Liver (tissue), 9 donors: ENCODE data around the gene SIRT7. TPM values are rescaled to one million over a fixed set of nuclear protein-coding genes. Genes with fewer than 3 reads are reported as not detected.

Source experiments
- DNase-seq: peaks from one replicate; pipeline ENCODE4 v3.0.0-alpha.2; 2017; ENCODE audit warnings: low spot score
- H3K27ac ChIP-seq, 2 donors: one replicate each; pipeline ENCODE4 v1.7.0; 2013; ENCODE audit warnings: inconsistent platforms in 2 of 2, low read length in 2 of 2, control low read depth in 1 of 2, low read depth in 1 of 2, mild to moderate bottlenecking in 1 of 2
- H3K27me3 ChIP-seq, 4 donors: one replicate each; pipeline versions ENCODE4 v1.6.1 to v1.7.0; 2013; ENCODE audit warnings: low read length in 3 of 4, inconsistent platforms in 1 of 4, mild to moderate bottlenecking in 1 of 4, moderate library complexity in 1 of 4; ENCODE audit not compliant: control insufficient read depth in 4 of 4, insufficient read depth in 4 of 4
- H3K36me3 ChIP-seq, 4 donors: one replicate each; pipeline versions ENCODE4 v1.6.1 to v1.7.0; 2013; ENCODE audit warnings: low read length in 3 of 4, mild to moderate bottlenecking in 3 of 4, low read depth in 1 of 4, moderate library complexity in 1 of 4; ENCODE audit not compliant: control insufficient read depth in 4 of 4, insufficient read depth in 3 of 4
- H3K4me1 ChIP-seq, 4 donors: one replicate each; pipeline versions ENCODE4 v1.6.1 to v1.7.0; 2013; ENCODE audit warnings: low read length in 3 of 4, mild to moderate bottlenecking in 3 of 4, moderate library complexity in 1 of 4; ENCODE audit not compliant: control insufficient read depth in 4 of 4, insufficient read depth in 4 of 4
- H3K4me3 ChIP-seq, 3 donors: one replicate each; pipeline versions ENCODE4 v1.6.1 to v1.7.0; 2013; ENCODE audit warnings: low read length in 3 of 3, control low read depth in 1 of 3, low read depth in 1 of 3, mild to moderate bottlenecking in 1 of 3
- H3K9ac ChIP-seq, 2 donors: one replicate each; pipeline ENCODE4 v1.7.0; 2013; ENCODE audit warnings: low read length in 2 of 2, mild to moderate bottlenecking in 2 of 2, moderate library complexity in 2 of 2, control low read depth in 1 of 2, low read depth in 1 of 2
- H3K9me3 ChIP-seq, 4 donors: one replicate each; pipeline versions ENCODE4 v1.6.1 to v1.7.0; 2013; ENCODE audit warnings: low read length in 3 of 4; ENCODE audit not compliant: control insufficient read depth in 4 of 4
- EGR1 ChIP-seq, 2 donors: IDR thresholded peaks; 2 replicates each; pipeline ENCODE4 v1.6.1; 2016 to 2018; ENCODE audit warnings: antibody characterized with exemption in 2 of 2, low read depth in 2 of 2
- FOXA1 ChIP-seq: IDR thresholded peaks from 2 replicates; pipeline ENCODE4 v1.6.1; 2016; ENCODE audit warnings: antibody characterized with exemption
- FOXA2 ChIP-seq: IDR thresholded peaks from 2 replicates; pipeline ENCODE4 v1.6.1; 2016; ENCODE audit warnings: antibody characterized with exemption
- GABPA ChIP-seq, 2 donors: IDR thresholded peaks in 1 of 2; conservative IDR thresholded peaks in 1 of 2; 2 replicates each; pipeline ENCODE4 v1.6.1; 2016; ENCODE audit warnings: antibody characterized with exemption in 2 of 2, mild to moderate bottlenecking in 1 of 2, moderate library complexity in 1 of 2
- HNF4A ChIP-seq, 2 donors: conservative IDR thresholded peaks; 2 replicates each; pipeline ENCODE4 v1.6.1; 2016; ENCODE audit warnings: antibody characterized with exemption in 2 of 2, mild to moderate bottlenecking in 2 of 2
- HNF4G ChIP-seq: IDR thresholded peaks from 2 replicates; pipeline ENCODE4 v1.6.1; 2016; ENCODE audit warnings: antibody characterized with exemption
- JUND ChIP-seq, 2 donors: IDR thresholded peaks; 2 replicates each; pipeline ENCODE4 v1.6.1; 2016; ENCODE audit warnings: antibody characterized with exemption in 2 of 2
- NR2F2 ChIP-seq: IDR thresholded peaks from 2 replicates; pipeline ENCODE4 v1.6.1; 2016; ENCODE audit warnings: antibody characterized with exemption
- RAD21 ChIP-seq, 2 donors: IDR thresholded peaks; 2 replicates each; pipeline ENCODE4 v1.6.1; 2016; ENCODE audit warnings: antibody characterized with exemption in 2 of 2, mild to moderate bottlenecking in 2 of 2
- RXRA ChIP-seq, 2 donors: IDR thresholded peaks; 2 replicates each; pipeline ENCODE4 v1.6.1; 2017 to 2018; ENCODE audit warnings: antibody characterized with exemption in 2 of 2, mild to moderate bottlenecking in 1 of 2
- SP1 ChIP-seq: IDR thresholded peaks from 2 replicates; pipeline ENCODE4 v1.6.1; 2018; ENCODE audit warnings: antibody characterized with exemption, mild to moderate bottlenecking
- TAF1 ChIP-seq: conservative IDR thresholded peaks from 2 replicates; pipeline ENCODE4 v1.6.1; 2016; ENCODE audit warnings: antibody characterized with exemption, mild to moderate bottlenecking
- whole genome bisulfite sequencing: extraction: QIAGEN DNeasy Blood & Tissue Kit; methylation state at CpG from one replicate; pipeline ENCODE4 v1.1.7; 2013; 5-methylcytosine and 5-hydroxymethylcytosine counted together
- polyA plus RNA-seq, 2 donors: library from polyadenylated mRNA; stranded (reverse) in 1 of 2; unstranded in 1 of 2; fragments of 200-250 nt in 1 of 2; fragments of >200 nt in 1 of 2; fragmentation: Nextera tagmentation in 1 of 2; extraction: Ambion mirVana in 1 of 2; gene quantifications; one replicate each; pipeline versions ENCODE4 v1.2.1 to v1.2.3, GENCODE V29; 2013 to 2015
- total RNA-seq, 2 donors: library from RNA; depleted of rRNA; stranded (reverse); fragments of >200 nt; gene quantifications; one replicate each; pipeline ENCODE4 v1.2.3, GENCODE V29; 2014
- TF ChIP-seq, protein P1 (sequence below): IDR thresholded peaks from 2 replicates; pipeline ENCODE4 v1.6.1; 2016; ENCODE audit warnings: antibody characterized with exemption
- TF ChIP-seq, protein P2 (sequence below): IDR thresholded peaks from 2 replicates; pipeline ENCODE4 v1.6.1; 2016; ENCODE audit warnings: antibody characterized with exemption
- TF ChIP-seq, protein P3 (sequence below): IDR thresholded peaks from 2 replicates; pipeline ENCODE4 v1.6.1; 2016; ENCODE audit warnings: antibody characterized with exemption
- TF ChIP-seq, protein P4 (sequence below): IDR thresholded peaks from 2 replicates; pipeline ENCODE4 v1.6.1; 2016; ENCODE audit warnings: antibody characterized with exemption, mild to moderate bottlenecking
- donor health status: healthy.
- donor health status: healthy.
- donor health status: healthy.
- donor health status: healthy.
- donor health status: healthy.

The SIRT7 gene
- total and polyA plus RNA-seq, 4 donors: 7.1 to 16.5 (median 11.5) TPM

DNA sequence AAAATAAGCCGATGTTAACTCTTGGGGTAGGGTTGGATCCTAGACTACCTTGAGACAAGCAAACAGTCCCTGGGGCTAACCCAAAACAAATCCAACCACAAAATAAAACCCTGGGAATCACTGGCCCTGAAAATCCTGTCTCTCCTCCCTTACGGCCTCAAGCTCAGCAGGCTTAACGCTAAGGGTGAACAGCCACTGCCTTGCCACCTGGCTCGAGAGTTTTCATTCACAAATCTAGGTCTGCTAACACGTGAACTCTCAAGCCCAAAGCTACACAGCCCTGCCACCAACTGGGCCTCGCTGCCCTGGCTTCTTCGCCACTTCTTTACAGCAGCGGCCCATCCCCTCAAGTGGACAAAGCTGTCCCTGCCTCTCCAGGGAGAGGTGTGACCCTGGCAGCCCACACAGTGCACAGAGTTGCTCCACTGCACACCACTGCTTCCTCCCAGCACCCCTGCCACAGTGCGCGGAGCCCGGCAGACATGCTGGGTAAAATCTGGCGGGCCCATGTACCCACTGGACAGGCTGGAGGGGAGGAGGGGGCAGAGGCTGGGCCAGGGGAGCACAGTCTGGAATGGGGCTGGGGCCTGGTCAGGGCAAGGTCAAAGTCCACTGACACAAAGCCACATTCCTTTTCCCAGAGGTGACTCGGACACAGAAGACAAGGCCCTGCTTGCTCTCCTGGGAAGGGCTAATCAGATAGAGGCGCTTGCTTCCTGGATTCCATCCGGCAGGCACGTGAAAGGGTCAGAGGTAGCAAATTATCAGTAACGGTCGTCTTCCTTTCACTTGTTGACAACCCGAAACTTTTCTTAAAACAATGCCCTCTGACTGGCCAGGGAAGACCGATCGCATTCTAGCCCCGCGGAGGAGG is 7.8 kb downstream of the SIRT7 start:
- WGBS: 15% methylated on average over 23 of the region's 23 CpGs
- H3K27ac ChIP-seq: peak overlapping the region; percentile 85 to 86
- TF ChIP-seq, protein P1, sequence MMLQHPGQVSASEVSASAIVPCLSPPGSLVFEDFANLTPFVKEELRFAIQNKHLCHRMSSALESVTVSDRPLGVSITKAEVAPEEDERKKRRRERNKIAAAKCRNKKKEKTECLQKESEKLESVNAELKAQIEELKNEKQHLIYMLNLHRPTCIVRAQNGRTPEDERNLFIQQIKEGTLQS: no peak
- no peak for TF ChIP-seq EGR1 (IDR thresholded peaks at IDR 0.05; ENCODE audit: low read depth in 2 of 2)
- TF ChIP-seq, protein P2, sequence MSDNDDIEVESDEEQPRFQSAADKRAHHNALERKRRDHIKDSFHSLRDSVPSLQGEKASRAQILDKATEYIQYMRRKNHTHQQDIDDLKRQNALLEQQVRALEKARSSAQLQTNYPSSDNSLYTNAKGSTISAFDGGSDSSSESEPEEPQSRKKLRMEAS: no peak
- no peak for TF ChIP-seq JUND (IDR thresholded peaks at IDR 0.05)
- peak; percentile 94 to 96 for TF ChIP-seq HNF4A (conservative IDR thresholded peaks at IDR 0.05)
- peak; percentile 87 for TF ChIP-seq SP1
- TF ChIP-seq RXRA (IDR thresholded peaks at IDR 0.05): peak; percentile 82 to 85
- TF ChIP-seq, protein P3, sequence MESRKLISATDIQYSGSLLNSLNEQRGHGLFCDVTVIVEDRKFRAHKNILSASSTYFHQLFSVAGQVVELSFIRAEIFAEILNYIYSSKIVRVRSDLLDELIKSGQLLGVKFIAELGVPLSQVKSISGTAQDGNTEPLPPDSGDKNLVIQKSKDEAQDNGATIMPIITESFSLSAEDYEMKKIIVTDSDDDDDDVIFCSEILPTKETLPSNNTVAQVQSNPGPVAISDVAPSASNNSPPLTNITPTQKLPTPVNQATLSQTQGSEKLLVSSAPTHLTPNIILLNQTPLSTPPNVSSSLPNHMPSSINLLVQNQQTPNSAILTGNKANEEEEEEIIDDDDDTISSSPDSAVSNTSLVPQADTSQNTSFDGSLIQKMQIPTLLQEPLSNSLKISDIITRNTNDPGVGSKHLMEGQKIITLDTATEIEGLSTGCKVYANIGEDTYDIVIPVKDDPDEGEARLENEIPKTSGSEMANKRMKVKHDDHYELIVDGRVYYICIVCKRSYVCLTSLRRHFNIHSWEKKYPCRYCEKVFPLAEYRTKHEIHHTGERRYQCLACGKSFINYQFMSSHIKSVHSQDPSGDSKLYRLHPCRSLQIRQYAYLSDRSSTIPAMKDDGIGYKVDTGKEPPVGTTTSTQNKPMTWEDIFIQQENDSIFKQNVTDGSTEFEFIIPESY: no peak
- TF ChIP-seq FOXA1: no peak
- no peak for TF ChIP-seq FOXA2
- TF ChIP-seq, protein P4, sequence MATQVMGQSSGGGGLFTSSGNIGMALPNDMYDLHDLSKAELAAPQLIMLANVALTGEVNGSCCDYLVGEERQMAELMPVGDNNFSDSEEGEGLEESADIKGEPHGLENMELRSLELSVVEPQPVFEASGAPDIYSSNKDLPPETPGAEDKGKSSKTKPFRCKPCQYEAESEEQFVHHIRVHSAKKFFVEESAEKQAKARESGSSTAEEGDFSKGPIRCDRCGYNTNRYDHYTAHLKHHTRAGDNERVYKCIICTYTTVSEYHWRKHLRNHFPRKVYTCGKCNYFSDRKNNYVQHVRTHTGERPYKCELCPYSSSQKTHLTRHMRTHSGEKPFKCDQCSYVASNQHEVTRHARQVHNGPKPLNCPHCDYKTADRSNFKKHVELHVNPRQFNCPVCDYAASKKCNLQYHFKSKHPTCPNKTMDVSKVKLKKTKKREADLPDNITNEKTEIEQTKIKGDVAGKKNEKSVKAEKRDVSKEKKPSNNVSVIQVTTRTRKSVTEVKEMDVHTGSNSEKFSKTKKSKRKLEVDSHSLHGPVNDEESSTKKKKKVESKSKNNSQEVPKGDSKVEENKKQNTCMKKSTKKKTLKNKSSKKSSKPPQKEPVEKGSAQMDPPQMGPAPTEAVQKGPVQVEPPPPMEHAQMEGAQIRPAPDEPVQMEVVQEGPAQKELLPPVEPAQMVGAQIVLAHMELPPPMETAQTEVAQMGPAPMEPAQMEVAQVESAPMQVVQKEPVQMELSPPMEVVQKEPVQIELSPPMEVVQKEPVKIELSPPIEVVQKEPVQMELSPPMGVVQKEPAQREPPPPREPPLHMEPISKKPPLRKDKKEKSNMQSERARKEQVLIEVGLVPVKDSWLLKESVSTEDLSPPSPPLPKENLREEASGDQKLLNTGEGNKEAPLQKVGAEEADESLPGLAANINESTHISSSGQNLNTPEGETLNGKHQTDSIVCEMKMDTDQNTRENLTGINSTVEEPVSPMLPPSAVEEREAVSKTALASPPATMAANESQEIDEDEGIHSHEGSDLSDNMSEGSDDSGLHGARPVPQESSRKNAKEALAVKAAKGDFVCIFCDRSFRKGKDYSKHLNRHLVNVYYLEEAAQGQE: peak; percentile 39
- peak in 1 of 2 donors; percentile 28 for TF ChIP-seq RAD21 (IDR thresholded peaks at IDR 0.05)
- no peak for TF ChIP-seq TAF1
- TF ChIP-seq NR2F2: peak; percentile 75
- TF ChIP-seq HNF4G: peak; percentile 84
- H3K4me3 ChIP-seq: peak overlapping the region; percentile 76 to 90 (median 87)
- H3K9me3 ChIP-seq: no peaks in the 10 kb centered on the region
- H3K4me1 ChIP-seq: peaks cover 8 to 41% (median 16%) of the 10 kb centered on the region in 4 donors
- H3K36me3 ChIP-seq: peaks cover 16 to 54% (median 29%) of the 10 kb centered on the region in 4 donors
- H3K27me3 ChIP-seq: no peaks in the 10 kb centered on the region
- DNase-seq: no peak
- peak overlapping the region; percentile 68 to 72 for H3K9ac ChIP-seq

DNA sequence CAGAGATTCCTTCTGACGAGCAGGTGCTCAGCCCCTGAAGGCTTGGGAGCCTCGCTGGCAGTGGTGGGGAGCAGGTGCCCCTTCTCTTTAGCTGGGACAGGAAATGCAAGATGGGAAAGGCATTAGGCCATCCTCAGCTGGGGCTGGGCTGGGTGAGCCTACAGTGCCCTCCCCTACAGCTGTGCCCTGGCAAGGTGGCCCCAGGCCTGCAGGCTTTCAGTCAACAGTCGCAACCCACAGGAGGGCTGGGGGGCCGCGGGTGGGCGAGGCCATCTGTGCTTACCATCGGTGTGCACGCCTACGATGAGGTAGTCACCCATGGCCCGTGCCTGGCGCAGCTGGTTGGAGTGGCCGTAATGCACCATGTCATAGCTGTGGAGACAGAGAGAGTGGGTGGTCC is 8.7 kb downstream of the SIRT7 start:
- Histone ChIP-seq H3K27me3 (no peaks in the 10 kb centered on the region), H3K4me3 (no peak overlapping the region), H3K9me3 (no peaks in the 10 kb centered on the region), H3K36me3 (peaks cover 9 to 52% (median 29%) of the 10 kb centered on the region in 4 donors), H3K27ac (no peak overlapping the region), H3K4me1 (peaks cover 8 to 41% (median 16%) of the 10 kb centered on the region in 4 donors), H3K9ac (no peak overlapping the region)
- TF ChIP-seq FOXA1 (no peak), SP1 (no peak), RXRA (IDR thresholded peaks at IDR 0.05) (no peak), HNF4A (conservative IDR thresholded peaks at IDR 0.05) (no peak), GABPA (IDR thresholded peaks at IDR 0.05 in 1 of 2, conservative IDR thresholded peaks at IDR 0.05 in 1 of 2) (no peak), TAF1 (no peak), JUND (IDR thresholded peaks at IDR 0.05) (no peak), NR2F2 (no peak), EGR1 (IDR thresholded peaks at IDR 0.05; ENCODE audit: low read depth in 2 of 2) (no peak), HNF4G (no peak), FOXA2 (no peak)
- TF ChIP-seq, protein P4: no peak
- TF ChIP-seq, protein P2: no peak
- WGBS: 95% methylated on average over 12 of the region's 12 CpGs
- DNase-seq: no peak
